ENCODE measurements around the gene SPEF1.
A peak's percentile ranks its signal among the peaks of the same experiment; 100 is the strongest.
"Not testable (repeated sequence)": the region's sequence is repeated elsewhere in the genome, so short reads cannot be mapped to it uniquely, and the experiment has no call there.

The SPEF1 gene

GRCh38 chr20:3781153-3781910 lies at the start of gene SPEF1:
Gene SPEF1, minus strand, starts transcription at chr20:3781448. Its CDS starts 161 bp downstream, at chr20:3781287.
- no peak for DNase-seq (ENCODE audit: low read depth in 2 of 2)

- DNase-seq (ENCODE audit: low read depth in 2 of 2) = not testable (repeated sequence)
Observed at GRCh38 chr20:3829891-3830290, 48.6 kb upstream of the SPEF1 start.

- no peak for DNase-seq (ENCODE audit: low read depth in 2 of 2)
Observed at GRCh38 chr20:3828798-3829197, 47.5 kb upstream of the SPEF1 start.

GRCh38 chr20:3826420-3826819 lies 45.2 kb upstream of the SPEF1 start:
- no peak for DNase-seq (ENCODE audit: low read depth in 2 of 2)

GRCh38 chr20:3825526-3825925 lies 44.3 kb upstream of the SPEF1 start:
- DNase-seq (ENCODE audit: low read depth in 2 of 2) = no peak

GRCh38 chr20:3823881-3824280 lies 42.6 kb upstream of the SPEF1 start:
- DNase-seq (ENCODE audit: low read depth in 2 of 2) = no peak

GRCh38 chr20:3821996-3822395 lies 40.7 kb upstream of the SPEF1 start:
- no peak for DNase-seq (ENCODE audit: low read depth in 2 of 2)

GRCh38 chr20:3820901-3821727 lies 39.9 kb upstream of the SPEF1 start:
- no peak for DNase-seq (ENCODE audit: low read depth in 2 of 2)

GRCh38 chr20:3820048-3820900 lies 39.0 kb upstream of the SPEF1 start, which contains the start of gene AP5S1:
Gene AP5S1, plus strand, starts transcription at chr20:3820547. Its CDS starts 1,571 bp downstream, at chr20:3822118.
- peak; percentile 80 to 89 for DNase-seq (ENCODE audit: low read depth in 2 of 2)

- DNase-seq (ENCODE audit: low read depth in 2 of 2) = no peak
Observed at GRCh38 chr20:3819411-3820047, 38.3 kb upstream of the SPEF1 start.

GRCh38 chr20:3818155-3819151 lies 37.2 kb upstream of the SPEF1 start:
- DNase-seq (ENCODE audit: low read depth in 2 of 2) = no peak

- no peak for DNase-seq (ENCODE audit: low read depth in 2 of 2)
Observed at GRCh38 chr20:3815703-3816315, 34.6 kb upstream of the SPEF1 start.

- DNase-seq (ENCODE audit: low read depth in 2 of 2) = no peak
Observed at GRCh38 chr20:3814928-3815495, 33.8 kb upstream of the SPEF1 start.

- no peak for DNase-seq (ENCODE audit: low read depth in 2 of 2)
Observed at GRCh38 chr20:3813848-3814581, 32.8 kb upstream of the SPEF1 start.

- no peak for DNase-seq (ENCODE audit: low read depth in 2 of 2)
Observed at GRCh38 chr20:3812975-3813847, 32.0 kb upstream of the SPEF1 start.

- DNase-seq (ENCODE audit: low read depth in 2 of 2) = no peak
Observed at GRCh38 chr20:3812259-3812681, 31.0 kb upstream of the SPEF1 start.

GRCh38 chr20:3811467-3812258 lies 30.4 kb upstream of the SPEF1 start:
- DNase-seq (ENCODE audit: low read depth in 2 of 2) = peak; percentile 85 to 89
